GM12891 (cell line): ENCODE data around the gene TMEM207.

ENCODE experiments used
- PAX5 ChIP-seq: IDR thresholded peaks from 2 replicates; pipeline ENCODE4 v1.6.1; 2011; ENCODE audit warnings: low read length, moderate library complexity, mild to moderate bottlenecking; ENCODE audit not compliant: insufficient read depth, severe bottlenecking
- POLR2A ChIP-seq: IDR thresholded peaks from 2 replicates; pipeline ENCODE4 v1.6.1; 2011; ENCODE audit warnings: low read depth, low read length, control low read depth
- POLR2AphosphoS5 ChIP-seq: IDR thresholded peaks from 2 replicates; pipeline ENCODE4 v1.6.1; 2011; ENCODE audit warnings: low read depth, low read length, control low read depth
- POU2F2 ChIP-seq: IDR thresholded peaks from 2 replicates; pipeline ENCODE4 v1.6.1; 2011; ENCODE audit warnings: low read depth, mild to moderate bottlenecking, control low read depth, low read length, moderate library complexity
- SPI1 ChIP-seq: IDR thresholded peaks from 2 replicates; pipeline ENCODE4 v1.6.1; 2011; ENCODE audit warnings: low read depth, low read length, control low read depth
- TAF1 ChIP-seq: IDR thresholded peaks from 2 replicates; pipeline ENCODE4 v1.6.1; 2011; ENCODE audit warnings: low read depth, low read length, control low read depth

GRCh38 chr3:190486533-190486864 is 36.8 kb upstream of the TMEM207 start:
- no peak for TF ChIP-seq POLR2A
- TF ChIP-seq POLR2AphosphoS5 = no peak
- TF ChIP-seq TAF1 = no peak
- no peak for TF ChIP-seq SPI1
- TF ChIP-seq PAX5 = no peak
- TF ChIP-seq POU2F2 = no peak
